GM12892 (cell line): ENCODE measurements around the gene CEP19.

Experiments used
- POLR2A ChIP-seq: IDR thresholded peaks from 2 replicates; pipeline ENCODE4 v1.6.1; 2011; ENCODE audit warnings: low read depth, low read length, control low read depth
- POLR2AphosphoS5 ChIP-seq: IDR thresholded peaks from 2 replicates; pipeline ENCODE4 v1.6.1; 2011; ENCODE audit warnings: low read depth, low read length, control low read depth

- TF ChIP-seq POLR2A = no peak
- TF ChIP-seq POLR2AphosphoS5 = no peak
Observed at GRCh38 chr3:196735751-196736150, 23.7 kb upstream of the CEP19 start.
